Nephron (organoid): ENCODE measurements around the gene ADAMTS2.
A peak's percentile ranks its signal among the peaks of the same experiment; 100 is the strongest.

Source experiments
- H3K27ac Mint-ChIP-seq, 3 experiments: 2 replicates each; pipeline ENCODE4 v1.8.0; 2020; ENCODE audit warnings: mixed read lengths in 3 of 3, mild to moderate bottlenecking in 2 of 3, moderate library complexity in 1 of 3
- H3K27me3 Mint-ChIP-seq: 2 replicates; pipeline ENCODE4 v1.8.0; 2021; ENCODE audit warnings: low read depth, mild to moderate bottlenecking, moderate library complexity, mixed read lengths
- H3K36me3 Mint-ChIP-seq: 2 replicates; pipeline ENCODE4 v1.8.0; 2020; ENCODE audit warnings: low read depth, mixed read lengths
- H3K4me1 Mint-ChIP-seq: 2 replicates; pipeline ENCODE4 v1.8.0; 2020; ENCODE audit warnings: mixed read lengths
- H3K4me3 Mint-ChIP-seq, 3 experiments: 2 replicates each; pipeline ENCODE4 v1.8.0; 2020; ENCODE audit warnings: mild to moderate bottlenecking in 3 of 3, mixed read lengths in 3 of 3, moderate library complexity in 2 of 3
- H3K9me3 Mint-ChIP-seq: 2 replicates; pipeline ENCODE4 v1.8.0; 2020; ENCODE audit warnings: mixed read lengths
- TF ChIP-seq, protein P1 (sequence below), 3 experiments: fragments of 200-600 bp; sonication (generic); IDR thresholded peaks; one replicate each; pipeline ENCODE4 v1.5.0; 2021; ENCODE audit warnings: antibody characterized with exemption in 3 of 3; ENCODE audit not compliant: unreplicated experiment in 3 of 3

ADAMTS2 gene

GRCh38 chr5:179348011-179348530, 2.8 kb upstream of the ADAMTS2 start:
- no peaks in the 10 kb centered on the region for H3K36me3 Mint-ChIP-seq
- peaks cover 4% of the 10 kb centered on the region for H3K4me1 Mint-ChIP-seq
- H3K27me3 Mint-ChIP-seq = peaks cover 67% of the 10 kb centered on the region
- TF ChIP-seq, protein P1, sequence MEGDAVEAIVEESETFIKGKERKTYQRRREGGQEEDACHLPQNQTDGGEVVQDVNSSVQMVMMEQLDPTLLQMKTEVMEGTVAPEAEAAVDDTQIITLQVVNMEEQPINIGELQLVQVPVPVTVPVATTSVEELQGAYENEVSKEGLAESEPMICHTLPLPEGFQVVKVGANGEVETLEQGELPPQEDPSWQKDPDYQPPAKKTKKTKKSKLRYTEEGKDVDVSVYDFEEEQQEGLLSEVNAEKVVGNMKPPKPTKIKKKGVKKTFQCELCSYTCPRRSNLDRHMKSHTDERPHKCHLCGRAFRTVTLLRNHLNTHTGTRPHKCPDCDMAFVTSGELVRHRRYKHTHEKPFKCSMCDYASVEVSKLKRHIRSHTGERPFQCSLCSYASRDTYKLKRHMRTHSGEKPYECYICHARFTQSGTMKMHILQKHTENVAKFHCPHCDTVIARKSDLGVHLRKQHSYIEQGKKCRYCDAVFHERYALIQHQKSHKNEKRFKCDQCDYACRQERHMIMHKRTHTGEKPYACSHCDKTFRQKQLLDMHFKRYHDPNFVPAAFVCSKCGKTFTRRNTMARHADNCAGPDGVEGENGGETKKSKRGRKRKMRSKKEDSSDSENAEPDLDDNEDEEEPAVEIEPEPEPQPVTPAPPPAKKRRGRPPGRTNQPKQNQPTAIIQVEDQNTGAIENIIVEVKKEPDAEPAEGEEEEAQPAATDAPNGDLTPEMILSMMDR (IDR thresholded peaks at IDR 0.05; ENCODE audit: unreplicated experiment in 3 of 3) = no peak
- H3K27ac Mint-ChIP-seq = peak overlapping the region in 1 of 3 experiments; percentile 18
- H3K4me3 Mint-ChIP-seq = peak overlapping the region; percentile 3 to 63 (median 49)
- H3K9me3 Mint-ChIP-seq = no peaks in the 10 kb centered on the region

- Mint-ChIP-seq H3K27ac (peak overlapping the region in 1 of 3 experiments; percentile 27), H3K9me3 (no peaks in the 10 kb centered on the region), H3K4me3 (peak overlapping the region; percentile 80 to 83 (median 82)), H3K36me3 (no peaks in the 10 kb centered on the region), H3K4me1 (peaks cover 9% of the 10 kb centered on the region), H3K27me3 (peaks cover 70% of the 10 kb centered on the region)
- TF ChIP-seq, protein P1 (IDR thresholded peaks at IDR 0.05; ENCODE audit: unreplicated experiment in 3 of 3) = no peak
These were observed 2.3 kb upstream of the ADAMTS2 start for GRCh38 chr5:179347581-179347980.

DNA sequence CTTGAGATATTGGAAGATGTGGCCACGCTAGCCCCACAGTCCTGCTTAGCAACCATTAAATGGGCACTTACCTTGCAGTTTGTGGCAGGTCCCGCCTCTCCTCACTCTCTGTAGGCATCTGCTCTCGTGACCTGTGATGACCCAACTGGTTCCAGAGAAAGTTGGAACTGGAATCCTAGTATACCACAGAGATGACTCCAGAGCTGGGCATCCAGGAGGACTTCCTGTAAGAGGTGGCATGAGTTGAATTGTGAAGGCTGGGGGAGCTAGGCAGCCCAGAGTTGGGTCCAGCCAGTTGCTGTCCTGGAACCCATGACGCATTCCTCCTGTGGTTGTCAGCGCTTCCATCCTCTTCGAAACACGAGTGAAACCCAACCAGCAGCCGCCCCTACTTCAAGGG, 1.6 kb upstream of the ADAMTS2 start:
- no peaks in the 10 kb centered on the region for H3K9me3 Mint-ChIP-seq
- peaks cover 16% of the 10 kb centered on the region for H3K4me1 Mint-ChIP-seq
- peak overlapping the region in 1 of 3 experiments; percentile 27 for H3K27ac Mint-ChIP-seq
- H3K27me3 Mint-ChIP-seq = peaks cover 71% of the 10 kb centered on the region
- peak overlapping the region; percentile 80 to 83 (median 82) for H3K4me3 Mint-ChIP-seq
- TF ChIP-seq, protein P1 (IDR thresholded peaks at IDR 0.05; ENCODE audit: unreplicated experiment in 3 of 3) = no peak
- no peaks in the 10 kb centered on the region for H3K36me3 Mint-ChIP-seq

- Mint-ChIP-seq H3K27me3 (peaks cover 69% of the 10 kb centered on the region), H3K36me3 (no peaks in the 10 kb centered on the region), H3K4me1 (peaks cover 19% of the 10 kb centered on the region), H3K27ac (no peak overlapping the region), H3K9me3 (no peaks in the 10 kb centered on the region), H3K4me3 (peak overlapping the region; percentile 79 to 82 (median 80))
- TF ChIP-seq, protein P1 (IDR thresholded peaks at IDR 0.05; ENCODE audit: unreplicated experiment in 3 of 3) = no peak
These were observed 1.1 kb upstream of the ADAMTS2 start for GRCh38 chr5:179346401-179346800.

DNA sequence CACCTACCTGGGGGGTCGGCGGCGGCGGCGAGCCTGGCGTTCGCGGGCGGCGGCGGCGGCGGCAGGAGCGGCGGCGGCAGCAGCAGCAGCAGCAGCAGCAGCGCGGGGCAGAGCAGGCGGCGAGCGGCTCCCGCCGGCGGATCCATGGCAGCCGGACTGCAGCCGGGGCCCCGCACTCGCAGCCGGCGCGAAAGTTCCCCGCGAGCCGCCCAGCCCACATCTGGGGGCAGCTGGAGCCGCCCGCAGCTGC, 153 bp downstream of the ADAMTS2 start:
- no peaks in the 10 kb centered on the region for H3K36me3 Mint-ChIP-seq
- TF ChIP-seq, protein P1 (IDR thresholded peaks at IDR 0.05; ENCODE audit: unreplicated experiment in 3 of 3) = no peak
- H3K9me3 Mint-ChIP-seq = peaks cover 2% of the 10 kb centered on the region
- H3K4me1 Mint-ChIP-seq = peaks cover 23% of the 10 kb centered on the region
- H3K4me3 Mint-ChIP-seq = no peak overlapping the region
- peaks cover 70% of the 10 kb centered on the region for H3K27me3 Mint-ChIP-seq
- H3K27ac Mint-ChIP-seq = no peak overlapping the region

DNA sequence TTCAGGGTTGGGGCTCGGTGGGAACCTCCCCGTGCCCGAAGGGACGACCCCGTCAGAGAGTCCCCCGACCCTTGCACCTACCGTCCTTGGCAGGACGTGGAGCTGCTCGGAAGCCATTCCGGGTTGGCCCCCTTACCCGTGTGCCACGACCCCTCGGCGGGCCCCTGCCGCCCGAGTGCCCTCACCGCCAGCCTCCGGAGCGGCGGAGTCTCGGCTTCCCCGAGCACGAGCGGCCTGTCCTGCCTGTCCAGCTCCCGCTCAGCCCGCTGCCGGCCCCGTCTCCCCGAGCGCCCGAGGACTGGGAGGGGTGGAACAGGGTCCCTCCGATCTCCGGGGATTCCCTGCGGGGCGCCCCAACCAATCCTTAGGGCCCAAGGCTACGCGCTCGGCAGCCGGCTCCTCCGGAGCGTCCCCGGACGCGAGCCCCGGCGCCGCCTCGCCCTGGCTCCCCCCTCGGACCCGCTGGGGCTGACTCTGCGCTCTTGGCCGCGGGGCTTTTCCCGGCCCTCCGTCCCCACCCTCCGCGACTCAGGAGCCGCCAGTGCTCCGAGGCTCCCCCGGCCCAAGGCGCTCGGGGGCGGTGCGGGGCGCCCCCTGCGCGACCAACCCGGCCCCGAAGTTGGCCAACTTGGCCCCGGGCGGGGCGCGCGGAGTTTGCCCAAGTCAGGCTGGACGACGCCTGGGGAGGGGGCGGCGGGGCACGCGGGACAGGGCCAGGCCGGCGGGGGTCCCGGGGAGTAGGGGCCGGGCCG, 654 bp downstream of the ADAMTS2 start:
- Mint-ChIP-seq H3K9me3 (peaks cover 2% of the 10 kb centered on the region), H3K27ac (no peak overlapping the region), H3K36me3 (no peaks in the 10 kb centered on the region), H3K4me3 (peak overlapping the region; percentile 70 to 89 (median 76)), H3K27me3 (peaks cover 70% of the 10 kb centered on the region), H3K4me1 (peaks cover 23% of the 10 kb centered on the region)
- TF ChIP-seq, protein P1 (IDR thresholded peaks at IDR 0.05; ENCODE audit: unreplicated experiment in 3 of 3) = no peak
